Measurements from ENCODE around the gene CD200R1. TPM values are rescaled to one million over a fixed set of nuclear protein-coding genes. Genes with fewer than 3 reads are reported as not detected.

Gene CD200R1
- total RNA-seq, 2 donors from 2014 or later: 1.8 TPM; not detected in 1

DNA sequence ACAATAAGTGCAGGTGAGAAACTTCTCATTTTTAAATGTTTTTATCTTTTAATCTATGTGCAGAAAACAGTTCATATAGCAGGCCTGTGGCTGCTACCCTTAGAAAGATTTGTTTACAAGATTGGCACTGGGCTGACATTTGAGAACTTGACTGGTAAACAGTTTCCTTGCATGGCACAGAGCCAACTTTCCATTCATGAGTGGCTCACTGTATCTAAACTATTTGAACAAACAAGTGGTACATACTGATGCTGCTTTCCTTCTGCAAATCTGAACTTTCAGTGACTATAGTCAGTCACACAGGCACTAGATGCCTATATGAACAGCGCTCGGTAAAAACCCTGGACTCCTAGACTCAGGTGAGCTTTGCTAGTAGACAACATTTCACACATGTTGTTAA is 9.6 kb upstream of the CD200R1 start:
- H3K9me3 ChIP-seq: no peaks in the 10 kb centered on the region
- H3K27ac ChIP-seq: peak overlapping the region in 1 of 4 donors; percentile 17
- no peaks in the 10 kb centered on the region for H3K4me1 ChIP-seq
- ATAC-seq (no peak), DNase-seq (peak in 2 of 4 donors; percentile 14 to 16)
- H3K36me3 ChIP-seq (replicated peaks in 1 of 2; ENCODE audit: insufficient read depth in 1 of 2, low read depth in 2 of 2): no peaks in the 10 kb centered on the region
- 77 to 97% methylated on average over 2 of the region's 2 CpGs for WGBS, 2 donors
- H3K27me3 ChIP-seq: no peaks in the 10 kb centered on the region
- intact Hi-C loops (cut with DNase I): loop anchor here (5.0 kb wide), 1 partner anchor 247 kb away; no protein-coding TSS in a partner anchor
- TF ChIP-seq POLR2A (IDR thresholded peaks at IDR 0.05): no peak
- TF ChIP-seq, protein P1, sequence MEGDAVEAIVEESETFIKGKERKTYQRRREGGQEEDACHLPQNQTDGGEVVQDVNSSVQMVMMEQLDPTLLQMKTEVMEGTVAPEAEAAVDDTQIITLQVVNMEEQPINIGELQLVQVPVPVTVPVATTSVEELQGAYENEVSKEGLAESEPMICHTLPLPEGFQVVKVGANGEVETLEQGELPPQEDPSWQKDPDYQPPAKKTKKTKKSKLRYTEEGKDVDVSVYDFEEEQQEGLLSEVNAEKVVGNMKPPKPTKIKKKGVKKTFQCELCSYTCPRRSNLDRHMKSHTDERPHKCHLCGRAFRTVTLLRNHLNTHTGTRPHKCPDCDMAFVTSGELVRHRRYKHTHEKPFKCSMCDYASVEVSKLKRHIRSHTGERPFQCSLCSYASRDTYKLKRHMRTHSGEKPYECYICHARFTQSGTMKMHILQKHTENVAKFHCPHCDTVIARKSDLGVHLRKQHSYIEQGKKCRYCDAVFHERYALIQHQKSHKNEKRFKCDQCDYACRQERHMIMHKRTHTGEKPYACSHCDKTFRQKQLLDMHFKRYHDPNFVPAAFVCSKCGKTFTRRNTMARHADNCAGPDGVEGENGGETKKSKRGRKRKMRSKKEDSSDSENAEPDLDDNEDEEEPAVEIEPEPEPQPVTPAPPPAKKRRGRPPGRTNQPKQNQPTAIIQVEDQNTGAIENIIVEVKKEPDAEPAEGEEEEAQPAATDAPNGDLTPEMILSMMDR (IDR thresholded peaks at IDR 0.05): no peak
- H3K4me3 ChIP-seq: no peak overlapping the region

DNA sequence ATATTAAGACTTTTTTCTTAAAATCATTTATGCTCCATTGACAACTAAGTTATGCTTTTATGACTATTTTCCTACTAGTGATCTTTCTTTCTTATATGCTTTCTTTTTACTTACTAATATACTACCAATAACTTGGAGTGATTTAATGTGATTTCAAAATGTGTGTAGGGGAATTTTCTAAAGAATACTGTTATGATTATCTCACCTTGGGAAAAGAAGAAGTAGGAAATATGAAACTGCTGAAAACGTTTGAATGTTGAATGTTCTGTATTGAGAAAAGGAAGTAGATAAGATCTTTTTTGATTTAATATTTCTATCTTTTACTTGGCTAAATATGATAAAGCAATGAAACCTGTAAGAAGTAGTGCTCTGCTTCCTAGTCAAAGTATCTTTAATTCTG is 7.8 kb upstream of the CD200R1 start:
- Histone ChIP-seq H3K27me3 (no peaks in the 10 kb centered on the region), H3K9me3 (no peaks in the 10 kb centered on the region), H3K4me3 (no peak overlapping the region), H3K4me1 (no peaks in the 10 kb centered on the region), H3K27ac (no peak overlapping the region), H3K36me3 (replicated peaks in 1 of 2; ENCODE audit: insufficient read depth in 1 of 2, low read depth in 2 of 2) (no peaks in the 10 kb centered on the region)
- ATAC-seq (no peak), DNase-seq (no peak)
- 10 to 18% methylated on average over 1 of the region's 1 CpG for WGBS, 2 donors
- TF ChIP-seq, protein P1 (IDR thresholded peaks at IDR 0.05): no peak
- TF ChIP-seq POLR2A (IDR thresholded peaks at IDR 0.05): no peak
- intact Hi-C loops (cut with DNase I): loop anchor here (5.0 kb wide), 1 partner anchor 245 kb away; no protein-coding TSS in a partner anchor

DNA sequence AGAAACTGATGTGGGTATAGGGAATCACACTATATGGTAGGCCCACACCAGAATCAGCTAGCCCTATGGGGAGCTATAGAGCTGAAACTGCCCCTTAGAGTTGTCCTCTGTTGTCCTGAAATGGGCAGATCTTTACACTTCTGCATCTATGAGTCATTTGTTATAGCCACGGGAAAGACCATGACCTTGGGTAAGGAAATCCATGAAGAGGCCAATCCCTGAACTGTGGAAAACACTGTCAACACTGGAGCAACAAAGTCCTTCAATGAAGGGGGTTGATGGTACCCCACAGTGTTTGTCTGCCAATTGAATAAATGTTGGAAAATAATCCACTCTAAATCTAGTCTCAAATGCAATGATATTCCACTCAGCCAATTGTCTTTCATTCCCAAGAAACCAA is 5.2 kb upstream of the CD200R1 start:
- TF ChIP-seq, protein P1 (IDR thresholded peaks at IDR 0.05): no peak
- no peak for TF ChIP-seq POLR2A (IDR thresholded peaks at IDR 0.05)
- H3K27ac ChIP-seq: no peak overlapping the region
- H3K9me3 ChIP-seq: no peaks in the 10 kb centered on the region
- DNase-seq (no peak), ATAC-seq (no peak)
- no peak overlapping the region for H3K4me3 ChIP-seq
- 9 to 14% methylated on average over 1 of the region's 1 CpG for WGBS, 2 donors
- no peaks in the 10 kb centered on the region for H3K27me3 ChIP-seq
- H3K36me3 ChIP-seq (replicated peaks in 1 of 2; ENCODE audit: insufficient read depth in 1 of 2, low read depth in 2 of 2): no peaks in the 10 kb centered on the region
- intact Hi-C loops (cut with DNase I): loop anchor here (5.0 kb wide), 1 partner anchor 243 kb away; no protein-coding TSS in a partner anchor
- no peaks in the 10 kb centered on the region for H3K4me1 ChIP-seq

DNA sequence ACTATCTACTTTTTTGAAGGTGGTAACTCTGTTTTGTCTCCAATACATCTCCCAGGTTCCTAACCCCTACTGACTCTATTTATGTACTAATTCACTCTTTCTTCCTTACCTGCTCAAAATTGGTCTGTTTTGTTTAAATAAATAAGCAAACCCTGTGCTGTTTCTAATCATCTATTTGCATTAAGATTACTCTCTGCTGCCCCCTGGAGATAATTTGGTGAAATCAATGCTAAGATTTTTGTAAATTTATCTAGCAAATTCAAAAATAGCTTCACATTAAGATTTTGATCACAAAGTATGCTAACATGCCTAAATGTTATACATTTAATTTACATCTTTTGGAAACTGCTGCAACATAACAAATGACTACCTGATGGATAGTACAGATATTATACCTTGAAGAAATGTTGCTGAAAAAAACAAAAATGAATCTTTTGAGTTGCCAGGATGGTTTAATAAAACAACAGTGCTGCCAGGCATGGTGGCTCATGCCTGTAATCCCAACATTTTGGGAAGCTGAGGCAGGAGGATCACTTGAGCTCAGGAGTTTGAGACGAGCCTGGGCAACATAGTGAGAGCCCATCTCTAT is 4.4 kb upstream of the CD200R1 start:
- TF ChIP-seq, protein P1 (IDR thresholded peaks at IDR 0.05): peak; percentile 27 to 74 (median 70)
- no peak for TF ChIP-seq POLR2A (IDR thresholded peaks at IDR 0.05)
- ATAC-seq (peak; percentile 38), DNase-seq (no peak)
- no peak overlapping the region for H3K4me3 ChIP-seq
- H3K27me3 ChIP-seq: no peaks in the 10 kb centered on the region
- no peaks in the 10 kb centered on the region for H3K4me1 ChIP-seq
- H3K27ac ChIP-seq: no peak overlapping the region
- 57 to 76% methylated on average over 1 of the region's 1 CpG for WGBS, 2 donors
- H3K36me3 ChIP-seq (replicated peaks in 1 of 2; ENCODE audit: insufficient read depth in 1 of 2, low read depth in 2 of 2): no peaks in the 10 kb centered on the region
- intact Hi-C loops (cut with DNase I): loop anchor here (10.0 kb wide), 1 partner anchor 335 kb away; the partner anchor contains the start of gene CCDC80
- H3K9me3 ChIP-seq: no peaks in the 10 kb centered on the region

DNA sequence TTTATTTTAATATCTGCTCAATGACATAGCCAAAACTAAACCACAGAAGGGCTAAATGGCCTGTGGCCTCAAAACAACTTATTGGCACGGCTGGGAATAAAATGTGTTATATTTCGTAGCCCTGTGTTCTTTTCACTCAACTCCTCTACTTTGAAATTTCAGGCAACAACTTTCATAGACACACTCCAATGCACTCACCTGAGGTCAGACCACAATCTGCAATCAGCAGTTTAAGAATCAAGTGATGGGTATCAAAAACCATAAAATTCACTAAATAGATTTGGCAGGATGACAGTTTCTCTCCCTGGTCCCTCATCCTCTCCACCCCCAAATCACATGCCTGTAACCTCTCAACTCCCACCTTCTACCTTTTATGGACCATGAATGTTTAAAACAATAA is 2.0 kb upstream of the CD200R1 start:
- Histone ChIP-seq H3K27me3 (no peaks in the 10 kb centered on the region), H3K36me3 (replicated peaks in 1 of 2; ENCODE audit: insufficient read depth in 1 of 2, low read depth in 2 of 2) (no peaks in the 10 kb centered on the region), H3K4me3 (no peak overlapping the region), H3K27ac (no peak overlapping the region), H3K4me1 (no peaks in the 10 kb centered on the region), H3K9me3 (no peaks in the 10 kb centered on the region)
- intact Hi-C loops (cut with DNase I): loop anchor here (10.0 kb wide), 1 partner anchor 332 kb away; the partner anchor contains the start of gene CCDC80
- DNase-seq (no peak), ATAC-seq (no peak)
- TF ChIP-seq, protein P1 (IDR thresholded peaks at IDR 0.05): no peak
- TF ChIP-seq POLR2A (IDR thresholded peaks at IDR 0.05): no peak
- 67 to 70% methylated on average over 2 of the region's 2 CpGs for WGBS, 2 donors
